HL-60 (cell line): ENCODE measurements around the gene SMIM36.

Experiments
- CTCF ChIP-seq: IDR thresholded peaks from one replicate; pipeline ENCODE4 v1.5.1; 2011; ENCODE audit warnings: low read length, control low read depth, inconsistent platforms; ENCODE audit not compliant: insufficient read depth
- POLR2AphosphoS5 ChIP-seq: IDR thresholded peaks from 2 replicates; pipeline ENCODE4 v1.6.1; 2012; ENCODE audit warnings: low read depth
- TF ChIP-seq, protein P1 (sequence below): IDR thresholded peaks from 2 replicates; pipeline ENCODE4 v1.6.1; 2012; ENCODE audit warnings: low read depth; ENCODE audit not compliant: insufficient replicate concordance

DNA sequence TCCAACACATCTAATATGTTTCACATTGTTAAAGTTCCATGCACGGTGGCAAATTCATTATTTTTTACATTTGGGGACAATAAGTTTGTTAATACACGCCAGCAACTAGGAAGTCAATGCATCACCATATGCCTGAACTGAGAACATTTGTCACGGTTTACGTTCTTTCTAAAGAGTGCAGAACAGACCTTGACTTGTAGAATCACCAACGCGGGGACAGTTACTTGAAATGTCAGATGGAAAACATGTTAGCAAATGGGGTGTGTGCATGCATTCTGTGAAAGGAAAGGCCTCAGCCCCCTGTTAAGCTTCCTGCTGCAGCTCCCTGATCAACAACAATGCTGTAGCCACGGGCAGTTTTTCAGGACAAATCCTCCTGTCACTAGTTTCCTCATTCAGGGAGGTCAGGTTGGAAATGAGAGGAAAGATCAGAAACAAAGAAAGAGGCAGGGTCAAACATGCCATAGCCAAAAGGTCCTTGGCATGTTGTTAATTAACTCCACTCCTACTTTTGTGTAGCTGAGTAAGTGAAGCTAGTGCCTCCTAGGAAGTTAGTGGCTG is 18.4 kb downstream of the SMIM36 start:
- TF ChIP-seq CTCF = no peak
- TF ChIP-seq, protein P1, sequence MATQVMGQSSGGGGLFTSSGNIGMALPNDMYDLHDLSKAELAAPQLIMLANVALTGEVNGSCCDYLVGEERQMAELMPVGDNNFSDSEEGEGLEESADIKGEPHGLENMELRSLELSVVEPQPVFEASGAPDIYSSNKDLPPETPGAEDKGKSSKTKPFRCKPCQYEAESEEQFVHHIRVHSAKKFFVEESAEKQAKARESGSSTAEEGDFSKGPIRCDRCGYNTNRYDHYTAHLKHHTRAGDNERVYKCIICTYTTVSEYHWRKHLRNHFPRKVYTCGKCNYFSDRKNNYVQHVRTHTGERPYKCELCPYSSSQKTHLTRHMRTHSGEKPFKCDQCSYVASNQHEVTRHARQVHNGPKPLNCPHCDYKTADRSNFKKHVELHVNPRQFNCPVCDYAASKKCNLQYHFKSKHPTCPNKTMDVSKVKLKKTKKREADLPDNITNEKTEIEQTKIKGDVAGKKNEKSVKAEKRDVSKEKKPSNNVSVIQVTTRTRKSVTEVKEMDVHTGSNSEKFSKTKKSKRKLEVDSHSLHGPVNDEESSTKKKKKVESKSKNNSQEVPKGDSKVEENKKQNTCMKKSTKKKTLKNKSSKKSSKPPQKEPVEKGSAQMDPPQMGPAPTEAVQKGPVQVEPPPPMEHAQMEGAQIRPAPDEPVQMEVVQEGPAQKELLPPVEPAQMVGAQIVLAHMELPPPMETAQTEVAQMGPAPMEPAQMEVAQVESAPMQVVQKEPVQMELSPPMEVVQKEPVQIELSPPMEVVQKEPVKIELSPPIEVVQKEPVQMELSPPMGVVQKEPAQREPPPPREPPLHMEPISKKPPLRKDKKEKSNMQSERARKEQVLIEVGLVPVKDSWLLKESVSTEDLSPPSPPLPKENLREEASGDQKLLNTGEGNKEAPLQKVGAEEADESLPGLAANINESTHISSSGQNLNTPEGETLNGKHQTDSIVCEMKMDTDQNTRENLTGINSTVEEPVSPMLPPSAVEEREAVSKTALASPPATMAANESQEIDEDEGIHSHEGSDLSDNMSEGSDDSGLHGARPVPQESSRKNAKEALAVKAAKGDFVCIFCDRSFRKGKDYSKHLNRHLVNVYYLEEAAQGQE = no peak
- no peak for TF ChIP-seq POLR2AphosphoS5
